Mucosa of gallbladder (tissue), 1 donor: Measurements from ENCODE around the gene AGR3. TPM values are rescaled to one million over a fixed set of nuclear protein-coding genes. Genes with fewer than 3 reads are reported as not detected.

Experiments
- DNase-seq: peaks from one replicate; pipeline ENCODE4 v3.0.0-alpha.2; 2020; ENCODE audit warnings: low spot score
- total RNA-seq: library from RNA; stranded (reverse); gene quantifications from one replicate; pipeline ENCODE4 v1.2.1, GENCODE V29; 2021
- donor health status: DM: no; HTN: no; CAD: no.

AGR3 gene
- 50.9 TPM for total RNA-seq

DNA sequence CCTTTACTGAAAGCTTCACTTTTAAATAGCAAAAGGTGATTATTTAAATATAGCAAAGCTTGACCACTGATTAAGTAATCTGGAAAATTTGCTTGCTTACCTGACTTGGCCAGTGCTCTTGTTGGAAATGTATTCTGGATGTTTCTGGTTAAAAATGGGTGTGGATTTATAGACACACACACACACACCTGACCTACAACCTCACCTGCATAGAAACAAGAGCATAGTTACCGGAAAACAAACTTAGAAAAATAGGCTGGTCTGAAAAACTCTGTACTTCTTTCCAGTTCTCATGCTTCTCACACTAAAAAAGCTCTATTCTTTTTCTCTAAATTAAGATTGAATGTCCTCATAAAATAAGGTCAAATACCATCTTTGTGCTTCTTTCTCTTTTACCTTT, at the start of gene AGR3:
Gene AGR3 (minus strand): TSS at position 140 of the 400 bp plus-strand sequence. CDS start 3,365 bp downstream, outside the sequence.
- peak; percentile 66 for DNase-seq

DNA sequence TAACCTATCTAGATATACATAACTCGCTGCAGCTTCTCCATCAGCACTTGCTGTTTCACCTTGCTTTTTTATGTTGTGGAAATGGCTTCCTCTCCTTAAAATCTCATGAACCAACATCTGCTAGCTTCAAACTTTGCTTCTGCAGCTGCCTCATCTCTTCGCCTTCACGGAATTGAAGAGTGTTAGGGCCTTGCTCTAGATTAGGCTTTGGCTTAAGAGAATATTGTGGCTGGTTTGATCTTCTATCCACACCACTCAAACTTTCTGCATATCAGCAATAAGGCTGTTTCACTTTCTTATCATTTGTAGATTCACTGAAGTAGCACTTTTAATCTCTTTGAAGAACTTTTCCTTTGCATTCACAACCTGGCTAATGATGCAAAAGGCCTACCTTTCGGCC, 49.2 kb upstream of the AGR3 start:
- no peak for DNase-seq

DNA sequence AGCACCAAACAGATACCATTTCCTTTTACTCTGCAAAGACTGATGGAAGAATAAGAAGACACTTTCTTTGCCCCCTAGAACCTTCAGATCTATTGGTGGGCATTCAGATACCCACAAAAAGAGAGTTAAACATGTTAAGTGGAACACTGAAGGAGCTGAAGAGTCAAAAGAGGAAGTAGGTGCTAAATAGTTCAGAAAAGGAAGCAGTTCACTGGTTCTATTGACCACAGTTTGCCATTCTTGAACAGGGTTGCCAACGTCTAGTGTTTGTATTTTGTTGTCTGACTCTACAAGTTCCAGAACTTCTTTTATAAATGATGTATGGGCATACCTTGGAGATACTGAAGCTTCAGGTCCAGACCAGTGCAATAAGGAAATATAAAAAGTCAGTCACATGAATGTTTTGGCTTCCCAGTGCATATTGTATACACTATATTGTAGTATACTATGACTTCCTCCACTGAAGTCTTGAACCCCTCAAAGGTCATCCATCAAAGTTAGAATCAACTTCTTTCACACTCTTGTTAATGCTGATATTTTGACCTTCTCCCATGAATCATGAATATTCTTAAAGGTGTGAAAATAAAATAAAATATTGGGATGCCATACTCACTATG, 47.5 kb upstream of the AGR3 start:
- DNase-seq: no peak

DNA sequence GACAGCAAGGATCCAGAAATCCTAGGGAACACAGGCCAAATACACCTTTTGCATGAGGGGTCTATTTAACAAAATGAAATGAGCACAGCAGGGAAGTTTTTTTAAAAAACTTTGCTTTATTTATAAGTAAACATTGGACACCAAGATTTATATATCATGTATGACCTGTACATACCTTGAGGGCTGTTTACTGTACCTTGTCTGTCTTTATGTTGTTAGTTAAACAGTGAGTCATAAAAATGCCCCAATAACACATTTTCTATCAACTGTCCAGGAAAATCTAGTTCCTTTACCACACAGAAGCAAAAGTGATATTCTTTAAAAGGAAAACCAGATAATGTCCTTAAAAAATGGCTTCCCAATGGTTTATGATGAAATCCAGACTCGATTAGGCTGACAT, 45.1 kb upstream of the AGR3 start:
- DNase-seq: no peak

DNA sequence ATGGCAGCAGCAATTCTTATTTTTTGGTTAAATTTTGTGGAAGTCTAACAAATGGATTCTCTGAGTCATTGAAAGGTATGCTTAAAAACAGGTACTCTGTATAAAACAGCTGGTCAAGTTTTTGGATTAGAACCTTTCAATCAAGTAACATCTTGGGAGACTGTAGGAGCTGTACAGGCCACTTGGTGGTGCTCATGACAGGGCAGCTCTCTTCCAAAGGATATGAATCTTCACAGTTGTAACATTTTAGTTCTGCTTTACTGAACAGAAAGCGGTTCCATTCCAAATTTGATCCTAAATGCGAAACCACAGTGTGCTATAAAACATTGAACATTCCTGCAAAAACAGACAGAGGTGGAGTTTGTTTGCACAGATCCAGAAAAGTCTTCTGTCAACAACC, 44.5 kb upstream of the AGR3 start:
- peak; percentile 41 for DNase-seq

DNA sequence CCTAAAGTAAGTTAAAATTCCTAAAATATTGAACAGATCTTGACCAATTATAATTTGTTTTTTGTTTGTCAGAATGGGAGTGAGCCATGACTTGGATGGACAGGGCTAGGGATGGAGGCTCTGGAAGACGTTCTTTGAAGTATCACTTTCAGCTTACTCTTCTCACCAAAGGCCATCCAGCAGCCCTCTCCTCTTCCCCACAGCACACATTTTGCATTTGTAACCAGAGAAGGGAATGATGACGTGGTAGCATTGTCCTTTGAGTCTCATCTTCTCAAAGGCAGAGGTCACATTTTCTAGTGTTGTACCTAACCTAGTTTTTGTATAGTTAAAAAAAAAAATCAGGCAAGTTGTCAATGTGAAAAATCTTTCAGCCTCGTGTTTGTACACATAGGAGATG, 43.8 kb upstream of the AGR3 start:
- DNase-seq: no peak

DNA sequence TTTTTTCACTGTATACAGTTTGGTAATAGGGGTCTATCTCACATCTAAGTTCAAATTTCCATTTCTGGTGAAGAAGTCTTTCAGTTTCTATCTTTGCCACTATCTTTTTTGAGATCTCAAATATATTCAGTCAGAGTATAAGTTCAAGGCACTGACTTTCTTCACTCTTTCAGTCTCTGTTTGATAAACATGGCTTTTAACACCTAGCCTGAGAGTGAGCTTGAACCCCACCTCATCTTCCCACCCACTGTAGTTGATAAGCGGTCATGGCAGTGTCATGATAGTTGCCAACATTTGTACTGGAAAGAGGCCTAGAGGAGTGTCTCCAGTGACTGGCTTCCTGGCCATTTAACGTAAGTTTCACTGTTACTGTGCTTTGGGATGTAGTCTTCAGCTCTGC, 41.2 kb upstream of the AGR3 start:
- DNase-seq: no peak

DNA sequence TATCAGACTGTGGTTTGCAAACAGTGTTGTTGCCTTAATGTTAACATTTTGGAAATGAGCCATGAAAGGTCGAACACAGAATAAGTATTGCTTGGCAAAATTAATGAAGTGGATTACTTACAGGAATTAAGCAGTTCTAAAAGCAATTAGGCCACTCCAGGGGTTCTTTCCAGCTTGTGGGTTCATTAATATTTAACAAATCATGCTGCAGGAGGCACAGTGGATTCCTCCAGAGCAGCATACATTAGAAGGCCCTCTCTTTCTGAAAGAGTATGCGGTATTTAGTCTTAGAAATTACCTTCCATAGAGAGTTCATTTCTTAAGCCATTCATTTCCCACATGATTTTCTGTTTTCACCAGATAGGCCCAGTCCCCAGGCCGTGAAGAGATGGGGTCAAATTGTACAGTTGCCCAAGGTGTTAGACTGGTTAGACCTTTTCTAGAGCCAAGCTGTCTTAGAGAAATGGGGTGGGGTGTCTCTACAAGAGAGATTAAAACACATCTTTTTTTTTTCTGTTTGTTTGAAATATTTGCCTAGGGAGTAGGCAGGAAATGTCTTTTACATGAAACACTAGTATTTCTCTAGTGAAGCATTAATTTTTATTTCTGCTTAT, 40.0 kb upstream of the AGR3 start:
- peak; percentile 53 for DNase-seq

DNA sequence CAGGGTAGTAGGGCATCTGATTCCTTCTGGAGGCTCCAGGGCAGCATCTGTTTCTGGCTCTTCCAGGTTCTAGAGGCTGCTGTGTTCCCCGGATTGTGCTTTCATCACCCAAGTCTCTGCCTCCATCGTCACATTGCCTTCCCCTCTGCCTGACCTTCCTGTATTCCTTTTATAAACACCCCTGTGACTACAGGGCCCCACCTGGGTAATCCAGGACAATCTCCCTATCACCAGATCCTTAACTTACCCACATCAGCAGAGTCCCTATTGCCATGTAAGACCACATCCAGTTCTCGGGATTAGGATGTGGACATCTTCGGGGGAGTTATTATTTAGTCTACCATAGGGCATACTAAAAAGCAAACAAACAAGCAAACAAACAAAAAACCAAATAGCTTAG, 39.4 kb upstream of the AGR3 start:
- no peak for DNase-seq

DNA sequence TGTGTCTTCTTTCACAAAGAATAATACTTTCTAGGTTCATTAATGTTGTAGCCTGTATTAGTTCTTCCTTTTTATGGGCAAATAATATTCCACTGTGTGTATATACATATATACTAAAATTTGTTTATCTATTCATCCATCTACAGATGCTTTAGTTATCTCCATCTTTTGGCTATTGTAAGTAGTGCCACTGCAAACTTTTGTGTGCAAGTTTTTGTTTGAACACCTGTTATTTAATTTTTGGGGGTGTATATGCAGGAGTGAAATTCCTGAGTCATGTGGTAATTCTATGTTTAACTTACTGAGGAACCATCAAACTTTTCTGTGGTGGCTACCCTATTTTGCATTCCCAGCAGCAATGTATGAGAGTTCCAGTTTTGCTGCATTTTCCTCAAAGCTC, 37.7 kb upstream of the AGR3 start:
- DNase-seq: no peak

DNA sequence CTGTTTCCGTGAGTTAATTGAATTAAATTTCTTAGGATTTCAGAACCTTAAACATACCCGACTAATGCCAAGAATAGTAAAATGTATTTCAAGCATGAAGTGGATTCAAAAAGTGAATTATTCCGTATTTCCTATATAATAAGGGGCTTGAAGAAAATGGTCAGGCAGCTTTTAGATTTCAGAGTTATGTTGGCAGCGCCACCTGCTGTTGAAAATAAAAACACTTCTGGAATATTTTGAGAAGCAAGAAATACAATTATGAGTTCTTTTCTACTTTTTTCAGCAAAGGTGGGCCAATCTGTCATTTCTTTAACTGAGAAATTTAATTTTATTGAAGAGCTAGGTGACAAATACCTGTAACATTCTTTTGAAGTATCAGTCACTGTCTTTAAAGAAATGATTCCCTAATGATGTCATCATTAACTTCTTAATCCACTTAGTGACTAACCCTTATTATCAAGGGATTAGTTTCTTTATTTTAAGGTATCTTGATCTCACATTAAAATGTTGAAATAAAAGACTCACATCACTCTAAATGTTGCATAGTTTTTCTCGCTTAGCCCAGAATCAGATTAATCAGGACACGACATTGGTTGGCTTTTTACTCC, 36.6 kb upstream of the AGR3 start:
- no peak for DNase-seq

DNA sequence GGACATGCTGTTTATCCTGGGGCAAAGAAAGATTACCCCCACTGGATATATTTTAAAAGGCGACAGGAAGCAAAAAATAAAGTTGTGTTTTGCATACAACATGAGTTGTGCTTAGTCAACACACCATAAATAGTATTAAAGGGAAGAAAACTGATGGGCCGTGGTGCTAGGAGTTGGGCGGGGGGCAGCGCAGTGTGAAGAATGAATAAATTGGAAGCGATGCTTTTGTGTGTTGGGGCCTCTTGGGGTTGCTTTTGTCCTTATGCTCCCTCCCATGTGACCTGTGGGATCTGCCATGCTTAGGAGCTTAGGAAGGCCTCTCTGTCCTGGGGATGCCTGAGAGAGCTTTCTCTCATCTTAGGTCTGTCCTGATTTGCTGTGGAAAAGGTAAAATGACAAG, 35.0 kb upstream of the AGR3 start:
- DNase-seq: no peak

DNA sequence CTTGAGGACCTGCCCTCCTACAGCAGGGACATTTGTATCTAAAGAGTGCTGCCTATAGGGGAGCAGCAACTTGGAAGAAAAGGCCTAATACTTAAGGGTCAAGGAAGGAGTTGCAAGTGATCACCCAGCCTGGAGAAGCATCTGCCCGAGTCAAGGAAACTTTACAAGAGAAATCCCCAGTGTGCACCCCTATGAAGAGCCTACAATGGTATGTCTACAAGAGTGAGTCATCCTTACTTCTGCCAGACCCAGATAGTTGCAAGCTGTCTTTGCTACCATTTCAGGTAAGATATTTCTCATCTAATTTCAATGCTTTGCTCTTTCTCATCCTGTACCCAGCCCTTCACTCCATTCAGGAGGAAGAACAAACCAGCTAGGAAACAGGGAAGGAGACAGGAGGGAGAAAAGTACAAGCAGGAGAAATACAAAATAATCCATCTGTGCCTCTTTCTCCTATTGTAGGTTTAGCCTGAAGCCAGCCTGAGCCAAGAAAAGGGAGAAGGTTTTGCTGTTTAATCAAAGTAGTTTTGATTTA, 34.4 kb upstream of the AGR3 start:
- no peak for DNase-seq

DNA sequence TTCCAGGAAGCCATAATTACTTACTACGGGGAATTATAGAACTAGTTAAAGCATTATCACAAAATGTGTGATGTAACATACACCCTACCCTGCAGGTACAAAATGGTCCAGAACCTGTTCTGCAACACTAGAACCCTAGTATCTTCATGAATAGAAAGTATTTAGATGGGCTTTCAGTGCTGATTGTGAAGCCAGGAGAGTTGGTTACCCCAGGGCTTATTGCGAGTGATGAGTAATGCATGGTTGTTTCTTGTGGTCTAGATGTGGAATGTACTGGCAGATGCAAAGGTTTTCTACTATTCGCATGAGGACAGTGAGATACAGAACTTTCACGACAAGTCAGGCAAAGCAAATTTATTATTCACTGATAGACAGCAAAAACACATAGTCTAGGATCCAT, 33.6 kb upstream of the AGR3 start:
- DNase-seq: no peak

DNA sequence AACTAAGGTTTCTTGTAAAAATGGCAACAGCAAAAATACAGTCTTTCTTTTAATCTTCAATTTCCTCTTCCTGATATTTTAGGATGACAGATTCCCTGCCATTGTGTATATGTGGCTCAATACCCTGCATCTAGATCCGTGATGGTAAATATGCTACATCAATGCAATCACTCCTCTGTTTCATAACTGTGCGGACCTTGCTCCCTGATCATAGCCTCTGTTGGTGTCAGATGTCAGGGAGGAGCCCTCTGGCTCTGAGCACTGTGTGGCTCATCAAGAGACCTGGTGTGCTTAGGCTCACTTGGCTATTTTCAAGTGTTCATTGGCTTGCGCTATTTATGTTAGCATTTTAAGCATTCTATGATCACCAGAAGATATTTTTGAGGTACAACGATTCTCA, 33.0 kb upstream of the AGR3 start:
- DNase-seq: no peak

DNA sequence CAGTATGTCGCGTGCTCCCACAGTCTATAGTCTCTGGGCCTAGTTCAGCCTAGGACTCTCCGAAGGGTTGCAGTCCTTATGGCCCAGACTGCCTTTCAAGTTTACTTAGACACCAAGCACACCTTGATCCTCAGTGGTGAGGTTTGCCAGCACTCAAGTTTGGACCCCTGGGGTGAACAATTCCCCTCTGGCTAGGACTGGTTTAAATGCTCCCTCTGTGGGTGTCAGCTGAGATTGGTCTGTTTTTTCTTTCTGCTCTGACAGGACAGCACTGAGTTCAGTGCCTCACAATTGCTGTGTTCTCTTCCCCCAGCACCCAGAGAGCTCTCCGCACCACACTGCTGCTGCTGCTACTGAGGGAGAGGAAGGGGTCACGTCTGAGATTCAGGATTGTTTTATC, 31.9 kb upstream of the AGR3 start:
- no peak for DNase-seq

DNA sequence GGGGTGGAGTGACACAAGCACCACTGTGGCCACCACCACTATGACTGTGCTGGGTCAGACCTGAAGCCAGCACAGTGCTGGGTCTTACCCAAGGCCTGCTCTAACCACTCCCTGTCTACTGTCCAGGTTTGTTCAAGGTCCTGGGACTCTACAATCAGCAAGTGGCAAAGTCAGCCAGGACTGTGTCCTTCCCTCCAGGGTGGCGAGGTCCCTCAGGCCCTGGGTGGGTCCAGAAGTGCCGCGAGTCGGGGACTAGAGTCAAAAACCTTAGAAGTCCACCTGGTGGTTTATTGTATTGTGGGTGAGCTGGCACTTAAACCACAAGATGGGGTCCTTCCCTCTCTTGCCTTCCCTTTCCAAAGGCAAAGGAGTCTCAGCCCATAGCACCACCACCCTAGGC, 30.8 kb upstream of the AGR3 start:
- DNase-seq: no peak

DNA sequence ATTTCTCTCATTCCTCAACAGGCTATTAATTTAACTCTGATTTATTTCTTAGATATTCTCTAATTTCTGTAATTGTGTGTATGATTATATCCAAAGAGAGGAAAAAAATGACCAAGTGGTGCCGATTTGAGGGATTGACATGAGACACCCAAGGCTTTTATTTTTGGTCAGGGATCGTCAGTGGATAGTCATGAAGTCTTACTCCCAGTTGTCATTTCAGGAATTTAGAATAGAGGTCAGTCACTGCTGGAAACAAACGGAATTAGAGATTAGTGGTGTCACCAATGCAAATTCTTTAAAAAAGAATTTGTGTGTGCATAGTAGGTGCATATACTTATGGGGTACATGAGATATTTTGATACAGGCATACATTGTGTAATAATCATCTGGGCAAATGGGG, 26.8 kb upstream of the AGR3 start:
- no peak for DNase-seq

DNA sequence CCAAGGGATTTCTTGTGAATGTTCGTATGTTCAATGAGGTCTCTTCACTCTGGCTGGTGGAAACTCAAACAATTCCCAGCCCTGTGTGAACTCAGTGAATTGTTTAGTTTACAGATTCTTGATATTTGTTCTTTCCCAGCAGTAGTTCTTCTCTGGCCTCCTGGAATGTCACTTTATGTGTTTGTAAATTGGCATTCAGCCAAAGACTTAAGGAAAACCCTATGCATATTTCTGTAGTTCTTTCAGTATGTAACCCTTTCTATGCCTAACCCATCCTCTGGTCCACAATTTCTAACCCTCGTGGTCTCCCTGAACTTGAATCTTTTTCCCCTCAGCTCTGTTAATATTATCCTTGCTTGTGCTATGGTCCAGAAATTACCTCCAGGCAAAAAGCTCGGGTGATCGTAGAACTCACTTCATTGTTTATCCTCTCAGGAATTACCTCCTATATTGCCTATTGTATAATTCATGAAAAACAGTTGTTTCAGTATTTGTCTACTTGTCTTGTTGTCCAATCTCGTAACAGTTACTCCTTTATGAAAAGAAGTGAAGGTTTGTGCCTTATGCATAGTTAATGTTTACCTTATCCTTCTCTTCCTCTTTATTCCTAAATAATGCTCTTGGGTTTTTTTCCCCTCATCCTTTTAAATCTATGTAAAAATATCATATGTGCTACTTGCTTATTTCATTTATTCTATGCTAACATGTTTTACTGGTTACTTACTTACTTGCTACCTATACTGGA, 23.7 kb upstream of the AGR3 start:
- DNase-seq: no peak

DNA sequence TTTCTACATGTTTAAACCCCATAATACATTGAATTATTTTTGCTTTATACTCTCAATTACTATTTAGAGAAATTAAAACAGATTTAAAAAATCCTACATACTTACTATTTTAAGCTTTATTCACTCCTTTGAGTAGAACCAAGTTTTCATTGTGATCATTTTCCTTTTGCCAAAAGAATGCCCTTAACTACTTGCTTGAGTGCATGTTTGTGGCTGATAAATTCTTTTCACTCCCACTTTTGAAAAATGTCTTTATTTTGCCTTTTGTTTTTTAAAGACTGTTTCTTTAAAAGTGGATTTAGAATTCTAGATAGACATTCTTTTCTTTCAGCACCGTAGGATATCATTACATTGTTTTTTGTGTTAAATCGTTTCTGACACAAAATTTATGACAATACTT, 22.3 kb upstream of the AGR3 start:
- no peak for DNase-seq

DNA sequence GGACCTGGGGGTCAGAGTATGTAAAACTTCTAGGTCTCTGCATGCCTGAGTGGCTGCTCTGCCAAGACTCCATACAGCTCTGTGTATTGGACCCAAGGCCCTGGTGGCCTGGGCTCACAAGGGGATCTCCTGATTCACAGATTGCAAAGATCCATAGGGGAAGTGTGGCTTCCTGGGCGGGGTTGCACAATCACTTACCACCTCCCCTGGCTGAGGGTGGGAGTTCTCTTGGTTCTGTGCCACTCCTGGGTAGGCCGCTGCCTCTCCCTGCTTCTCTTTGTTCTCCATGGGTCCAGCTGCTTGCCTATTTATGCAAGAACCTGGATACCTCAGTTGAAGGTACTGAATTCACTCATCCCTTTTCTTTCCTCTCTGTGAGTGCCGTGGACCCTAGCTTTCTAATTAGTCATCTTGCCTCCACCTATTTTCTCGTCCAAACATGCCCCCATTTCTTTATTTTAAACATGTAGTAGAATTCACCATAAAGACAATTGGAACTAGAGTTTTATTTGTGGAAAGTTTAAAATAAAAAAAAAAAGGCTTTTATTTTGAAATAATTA, 18.5 kb upstream of the AGR3 start:
- no peak for DNase-seq

DNA sequence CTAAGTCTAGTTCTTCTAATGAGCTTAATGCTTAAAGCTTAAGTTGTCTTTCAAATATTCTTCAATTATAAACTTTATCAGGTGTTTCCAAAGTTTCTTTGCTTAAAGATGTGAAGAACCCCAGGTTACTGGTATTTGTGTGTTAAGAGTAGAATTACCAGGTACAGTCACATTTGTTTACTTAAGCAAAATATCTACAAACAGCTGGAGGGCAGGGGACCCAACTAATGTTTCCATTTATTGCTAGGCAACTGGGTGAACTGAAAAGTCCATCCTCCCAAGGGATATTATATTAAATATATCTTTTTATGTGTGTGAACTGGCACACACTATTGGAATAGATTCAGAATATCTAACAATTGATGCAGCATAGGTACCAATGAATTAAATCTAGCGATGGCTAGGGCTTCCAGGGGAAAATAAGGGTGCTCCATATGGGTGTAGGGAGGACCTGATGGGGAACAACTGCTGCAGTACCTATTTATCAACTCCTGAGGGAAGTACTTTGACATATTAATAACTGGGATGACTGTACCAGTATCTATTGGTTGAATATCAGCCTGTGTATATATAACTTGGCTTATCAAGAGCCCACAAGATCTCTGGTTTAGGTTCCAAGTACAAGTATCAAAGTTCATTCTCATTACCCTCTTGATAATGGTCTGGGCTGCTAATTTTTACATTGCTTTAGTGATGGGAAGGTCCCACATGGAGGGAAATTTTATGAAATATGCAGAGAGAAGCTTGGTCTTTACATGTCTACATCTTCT, 10.3 kb upstream of the AGR3 start:
- no peak for DNase-seq
